Activated CD8-positive, alpha-beta T cell treated with anti-CD3 and anti-CD28 coated beads, Interleukin-2, amount 10 ng/mL, durations not matched to agents 7 days and 5 days (primary cell): ENCODE results near the gene PCDH12. TPM values are rescaled to one million over a fixed set of nuclear protein-coding genes. Genes with fewer than 3 reads are reported as not detected.

Source experiments
- ATAC-seq: fragments of 150-1000 bp; cut with Tn5 transposase; one replicate; pipeline ENCODE4 v1.10.0; 2021; ENCODE audit warnings: moderate library complexity
- CTCF ChIA-PET: fragments of 350-600 bp; sonication (Branson Sonifier 250); formaldehyde crosslinking; loops from one replicate; lab custom pipeline; 2021; ENCODE audit warnings: antibody characterized with exemption; lab: Charles Lee
- POLR2A ChIA-PET: fragments of 350-600 bp; sonication (Branson Sonifier 250); formaldehyde crosslinking; loops from one replicate; lab custom pipeline; 2021; ENCODE audit warnings: antibody characterized with exemption; lab: Charles Lee
- DNase-seq: peaks from one replicate; pipeline ENCODE4 v3.0.0-alpha.2; 2020
- H3K27ac Mint-ChIP-seq: one replicate; pipeline ENCODE4 v1.8.0; 2021; ENCODE audit warnings: mild to moderate bottlenecking, mixed read lengths
- H3K27me3 Mint-ChIP-seq: one replicate; pipeline ENCODE4 v1.8.0; 2021; ENCODE audit warnings: low read depth, mixed read lengths
- H3K36me3 Mint-ChIP-seq: one replicate; pipeline ENCODE4 v1.8.0; 2021; ENCODE audit warnings: low read depth, mixed read lengths
- H3K4me1 Mint-ChIP-seq: one replicate; pipeline ENCODE4 v1.8.0; 2021; ENCODE audit warnings: low read depth, mixed read lengths
- H3K4me3 Mint-ChIP-seq: one replicate; pipeline ENCODE4 v1.8.0; 2021; ENCODE audit warnings: mild to moderate bottlenecking, mixed read lengths
- H3K9me3 Mint-ChIP-seq: one replicate; pipeline ENCODE4 v1.8.0; 2022; ENCODE audit warnings: mixed read lengths; ENCODE audit not compliant: insufficient read depth
- total RNA-seq, 2 experiments: library from RNA; stranded (reverse); gene quantifications; one replicate each; pipeline ENCODE4 v1.2.3, GENCODE V29; 2021

Gene PCDH12
- total RNA-seq, 2 experiments from 2014 or later = 0.26 to 0.29 TPM

DNA sequence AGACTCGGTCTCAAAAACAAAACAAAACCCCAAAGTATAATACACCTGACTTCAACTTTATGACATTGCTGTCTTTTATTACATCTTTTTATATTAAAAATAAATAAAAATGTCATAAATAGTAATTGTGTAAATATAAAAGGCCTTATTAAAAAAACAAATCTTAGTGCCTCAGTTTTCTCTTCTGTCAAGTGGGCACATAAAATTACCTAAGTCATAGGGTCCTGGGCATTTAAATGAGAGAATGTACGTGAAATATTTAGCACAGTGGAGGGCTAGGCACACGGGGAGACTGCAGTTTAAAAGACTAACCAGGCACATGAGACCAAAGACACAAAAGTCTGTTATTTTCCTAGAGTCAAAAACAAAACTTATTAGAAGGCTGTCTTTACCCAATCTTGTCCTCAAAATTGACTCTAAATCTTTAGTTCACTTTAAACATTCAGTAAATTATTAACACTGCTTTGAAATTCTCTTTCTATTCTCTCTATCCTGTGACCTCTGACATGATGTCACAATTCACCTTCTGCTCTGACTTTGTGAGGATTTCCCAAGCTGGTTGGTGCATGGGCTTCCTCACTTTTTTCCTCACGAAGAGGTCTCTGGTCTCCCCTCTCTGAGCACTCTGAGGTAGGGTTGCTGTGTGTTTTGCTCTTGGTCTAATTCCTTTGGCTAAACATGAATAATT lies 8.4 kb upstream of the PCDH12 start:
- ATAC-seq (no peak), DNase-seq (no peak)
- no peak overlapping the region for H3K4me3 Mint-ChIP-seq
- H3K27ac Mint-ChIP-seq = no peak overlapping the region
- no peaks in the 10 kb centered on the region for H3K9me3 Mint-ChIP-seq
- peaks cover 2% of the 10 kb centered on the region for H3K36me3 Mint-ChIP-seq
- CTCF ChIA-PET = interaction anchor here (6.4 to 7.1 kb wide), 2 partner anchors 48 to 179 kb away, joined by 79 to 85 read pairs; partner anchors contain the start of gene GNPDA1
- POLR2A ChIA-PET = no interaction called here
- no peaks in the 10 kb centered on the region for H3K27me3 Mint-ChIP-seq
- H3K4me1 Mint-ChIP-seq = peaks cover 37% of the 10 kb centered on the region

DNA sequence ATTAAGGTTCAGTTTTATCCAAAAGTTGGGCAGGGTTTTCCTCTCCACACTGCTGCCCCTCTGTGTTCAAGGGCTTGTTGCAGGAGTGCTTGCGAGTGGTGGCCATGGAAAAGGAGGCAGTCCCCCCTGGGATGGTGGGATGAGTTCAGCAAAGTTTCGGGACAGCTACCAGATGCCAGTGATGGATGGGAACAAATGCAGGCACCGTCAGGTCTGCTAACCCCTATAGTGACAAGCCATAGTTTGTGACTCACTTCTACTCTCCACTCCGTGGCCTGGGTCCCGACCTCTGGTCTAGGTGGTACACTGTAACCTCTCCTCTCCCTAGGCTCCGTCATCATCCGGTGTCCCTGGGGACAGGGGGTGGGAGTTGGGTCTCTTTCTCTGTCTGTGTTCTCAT lies 7.1 kb upstream of the PCDH12 start:
- DNase-seq = no peak
- no peak overlapping the region for H3K27ac Mint-ChIP-seq
- CTCF ChIA-PET = interaction anchor here (1.1 to 1.9 kb wide), 2 partner anchors 79 to 273 kb away, joined by 3 to 9 read pairs; no protein-coding TSS in a partner anchor
- no peaks in the 10 kb centered on the region for H3K27me3 Mint-ChIP-seq
- H3K36me3 Mint-ChIP-seq = peaks cover 2% of the 10 kb centered on the region
- POLR2A ChIA-PET = no interaction called here
- no peak for ATAC-seq
- no peak overlapping the region for H3K4me3 Mint-ChIP-seq
- peaks cover 41% of the 10 kb centered on the region for H3K4me1 Mint-ChIP-seq
- H3K9me3 Mint-ChIP-seq = no peaks in the 10 kb centered on the region

DNA sequence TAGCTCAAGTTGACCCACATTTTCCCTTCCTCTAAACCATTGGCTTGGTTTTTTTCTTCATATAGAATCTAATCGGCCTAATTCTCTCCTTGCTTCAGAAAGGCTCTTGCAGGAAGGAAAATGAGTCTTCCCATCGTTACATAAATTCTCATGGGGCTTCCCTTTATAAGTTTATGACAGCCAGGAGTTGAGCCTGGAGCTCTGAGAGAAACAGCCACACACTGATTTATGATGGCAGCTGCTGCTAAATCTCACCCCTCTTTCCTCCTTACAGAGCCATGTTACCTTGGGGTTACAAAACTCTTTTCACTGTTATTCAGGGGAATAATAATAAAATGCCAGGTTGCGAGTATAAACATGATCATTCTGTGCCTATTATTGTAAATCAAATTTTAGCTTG lies 5.7 kb upstream of the PCDH12 start:
- no peak for DNase-seq
- no peaks in the 10 kb centered on the region for H3K9me3 Mint-ChIP-seq
- no peak for ATAC-seq
- CTCF ChIA-PET = interaction anchor here (0.5 to 1.9 kb wide), 9 partner anchors 27 to 272 kb away, joined by 3 to 9 read pairs (median 3); no protein-coding TSS in a partner anchor
- peaks cover 48% of the 10 kb centered on the region for H3K4me1 Mint-ChIP-seq
- H3K27ac Mint-ChIP-seq = no peak overlapping the region
- H3K27me3 Mint-ChIP-seq = no peaks in the 10 kb centered on the region
- POLR2A ChIA-PET = interaction anchor here (0.6 kb wide), 1 partner anchor 53 kb away, joined by 3 read pairs; no protein-coding TSS in a partner anchor
- no peaks in the 10 kb centered on the region for H3K36me3 Mint-ChIP-seq
- H3K4me3 Mint-ChIP-seq = no peak overlapping the region

GRCh38 chr5:141961466-141961865 lies 3.5 kb upstream of the PCDH12 start:
- DNase-seq = no peak
- Mint-ChIP-seq H3K4me1 (peaks cover 58% of the 10 kb centered on the region), H3K4me3 (peak overlapping the region; percentile 40), H3K9me3 (no peaks in the 10 kb centered on the region), H3K27me3 (no peaks in the 10 kb centered on the region), H3K27ac (peak overlapping the region; percentile 86), H3K36me3 (no peaks in the 10 kb centered on the region)
- ATAC-seq = no peak
- ChIA-PET CTCF (interaction anchor here (0.7 to 6.9 kb wide), 76 partner anchors 9 to 369 kb away, joined by 3 to 224 read pairs (median 5); partner anchors contain the start of genes DELE1, FCHSD1, NDFIP1 and PCDH1), POLR2A (interaction anchor here (0.7 to 3.0 kb wide), 8 partner anchors 9 to 269 kb away, joined by 3 to 33 read pairs (median 6); partner anchors contain the start of genes DELE1 and RNF14)

DNA sequence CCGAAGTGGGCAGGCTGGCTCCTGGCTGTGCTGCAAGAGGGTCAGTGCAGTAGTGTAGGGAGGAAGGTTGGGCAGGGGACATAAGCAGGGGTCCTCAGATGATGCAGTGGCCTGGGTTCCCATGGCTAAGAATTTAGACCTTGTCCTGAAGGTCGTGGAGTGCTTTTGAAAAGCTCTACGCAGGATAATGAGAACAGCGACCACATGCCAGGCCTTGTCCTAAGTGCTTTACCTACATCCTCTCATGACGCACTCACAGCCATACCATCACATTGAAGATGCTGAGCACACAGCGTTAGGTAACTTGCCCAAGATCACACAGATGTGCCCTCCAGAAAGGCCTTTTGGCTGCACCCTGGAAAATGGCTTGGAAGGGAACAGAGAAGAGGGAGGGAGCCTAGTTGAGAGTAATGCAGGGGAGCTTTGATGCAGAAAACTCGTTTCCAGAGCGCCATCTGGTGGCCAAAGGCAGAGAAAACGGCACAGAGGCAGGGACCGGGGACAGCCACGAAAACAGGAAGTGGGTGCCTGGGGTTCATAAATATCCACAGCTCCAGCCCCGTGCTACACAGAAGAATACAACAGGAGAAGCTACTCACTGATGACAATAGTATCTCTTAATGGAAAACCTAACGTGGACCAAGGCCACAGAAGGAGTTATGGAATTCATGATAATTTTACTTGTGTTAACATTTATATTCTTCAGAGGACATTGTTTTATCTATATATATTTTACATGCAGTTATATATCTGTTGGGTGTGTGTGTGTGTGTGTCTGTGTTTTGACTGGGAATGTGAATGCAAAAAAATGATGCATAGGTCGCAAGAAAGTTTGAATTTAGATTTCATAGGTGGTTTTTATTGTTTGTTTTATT lies 2.7 kb upstream of the PCDH12 start:
- Mint-ChIP-seq H3K4me3 (peak overlapping the region; percentile 40), H3K9me3 (no peaks in the 10 kb centered on the region), H3K27me3 (no peaks in the 10 kb centered on the region), H3K27ac (peak overlapping the region; percentile 86), H3K36me3 (no peaks in the 10 kb centered on the region), H3K4me1 (peaks cover 58% of the 10 kb centered on the region)
- ATAC-seq (peak; percentile 92), DNase-seq (peak; percentile 96)
- ChIA-PET POLR2A (interaction anchor here (0.7 to 3.0 kb wide), 13 partner anchors 9 to 277 kb away, joined by 3 to 33 read pairs (median 4); partner anchors contain the start of genes DELE1 and RNF14), CTCF (interaction anchor here (0.6 to 6.9 kb wide), 81 partner anchors 8 to 417 kb away, joined by 3 to 224 read pairs (median 5); partner anchors contain the start of genes DELE1, FCHSD1, NDFIP1 and PCDH1)

GRCh38 chr5:141960018-141960417 lies 2.0 kb upstream of the PCDH12 start:
- DNase-seq (peak; percentile 34), ATAC-seq (no peak)
- Mint-ChIP-seq H3K27me3 (no peaks in the 10 kb centered on the region), H3K9me3 (no peaks in the 10 kb centered on the region), H3K27ac (peak overlapping the region; percentile 68), H3K36me3 (no peaks in the 10 kb centered on the region), H3K4me3 (no peak overlapping the region), H3K4me1 (peaks cover 58% of the 10 kb centered on the region)
- CTCF ChIA-PET = interaction anchor here (0.6 to 6.9 kb wide), 59 partner anchors 11 to 418 kb away, joined by 3 to 224 read pairs (median 6); partner anchors contain the start of genes DELE1, FCHSD1, NDFIP1 and PCDH1
- POLR2A ChIA-PET = interaction anchor here (0.8 to 3.0 kb wide), 9 partner anchors 10 to 277 kb away, joined by 3 to 33 read pairs (median 5); partner anchors contain the start of genes DELE1 and RNF14

DNA sequence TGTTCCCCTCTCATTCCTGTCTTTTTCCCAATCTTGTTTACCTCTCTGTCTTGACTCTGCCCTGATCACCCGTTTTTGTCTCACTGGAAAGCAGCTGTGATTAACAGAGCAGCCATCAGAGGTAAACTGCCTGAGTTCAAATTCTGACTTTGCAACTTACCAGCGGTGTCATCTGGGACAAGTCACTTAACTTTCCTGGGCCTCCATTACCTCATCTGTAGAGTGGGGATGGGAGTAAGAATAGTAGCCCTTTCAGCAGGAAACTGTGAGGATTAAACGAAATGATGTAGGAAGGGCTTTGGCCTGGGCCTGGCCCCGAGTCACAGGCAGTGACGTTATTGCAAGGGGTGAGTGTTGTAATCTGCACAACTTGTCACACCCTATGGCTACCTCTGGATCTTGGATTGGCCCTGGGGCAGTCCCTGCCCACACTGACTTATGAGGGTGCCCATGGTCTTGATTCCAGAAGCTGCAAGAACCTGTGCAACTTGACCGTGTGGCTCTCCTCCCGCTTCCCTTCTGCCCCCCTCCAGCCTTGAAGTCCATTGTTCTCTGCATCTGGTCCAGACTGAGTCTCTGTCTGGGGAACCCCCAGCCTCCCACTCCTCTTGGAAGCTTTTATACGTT lies 657 bp upstream of the PCDH12 start:
- H3K4me1 Mint-ChIP-seq = peaks cover 66% of the 10 kb centered on the region
- ChIA-PET CTCF (interaction anchor here (1.1 to 6.9 kb wide), 12 partner anchors 12 to 294 kb away, joined by 3 to 224 read pairs (median 20); partner anchors contain the start of genes DELE1, PCDH1 and RNF14), POLR2A (interaction anchor here (2.8 to 3.0 kb wide), 2 partner anchors 10 to 35 kb away, joined by 12 to 30 read pairs; partner anchors contain the start of genes DELE1 and RNF14)
- H3K27ac Mint-ChIP-seq = peak overlapping the region; percentile 82
- no peaks in the 10 kb centered on the region for H3K9me3 Mint-ChIP-seq
- H3K27me3 Mint-ChIP-seq = no peaks in the 10 kb centered on the region
- ATAC-seq (no peak), DNase-seq (no peak)
- no peaks in the 10 kb centered on the region for H3K36me3 Mint-ChIP-seq
- peak overlapping the region; percentile 60 for H3K4me3 Mint-ChIP-seq

- Mint-ChIP-seq H3K27ac (peak overlapping the region; percentile 82), H3K4me1 (peaks cover 64% of the 10 kb centered on the region), H3K27me3 (no peaks in the 10 kb centered on the region), H3K9me3 (no peaks in the 10 kb centered on the region), H3K36me3 (no peaks in the 10 kb centered on the region), H3K4me3 (peak overlapping the region; percentile 60)
- ATAC-seq = no peak
- no peak for DNase-seq
- ChIA-PET POLR2A (interaction anchor here (2.8 to 3.0 kb wide), 2 partner anchors 12 to 34 kb away, joined by 12 to 30 read pairs; partner anchors contain the start of genes DELE1 and RNF14), CTCF (interaction anchor here (1.1 to 6.9 kb wide), 12 partner anchors 13 to 293 kb away, joined by 3 to 224 read pairs (median 20); partner anchors contain the start of genes DELE1, PCDH1 and RNF14)
These were observed 520 bp downstream of the PCDH12 start for GRCh38 chr5:141957367-141957996.

DNA sequence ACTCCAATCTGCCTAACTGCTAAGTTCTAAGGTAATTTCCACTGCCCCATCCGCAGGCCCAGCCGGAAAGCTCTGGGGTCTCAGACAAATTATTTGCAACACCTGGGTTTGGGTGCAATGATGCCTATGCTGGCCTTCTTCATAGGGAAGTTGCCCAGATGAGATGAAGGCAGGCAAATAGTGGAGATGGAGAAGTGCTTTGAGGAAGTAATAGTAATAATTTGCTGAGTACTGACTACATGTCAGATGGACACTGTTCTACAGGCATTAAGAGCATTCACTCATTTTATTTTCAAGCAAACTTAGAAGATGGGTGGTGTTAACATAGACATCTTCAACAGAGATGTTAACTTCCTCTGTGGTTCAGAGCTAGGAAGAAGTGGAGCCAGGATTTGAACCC lies 3.8 kb downstream of the PCDH12 start:
- H3K36me3 Mint-ChIP-seq = no peaks in the 10 kb centered on the region
- H3K4me3 Mint-ChIP-seq = no peak overlapping the region
- H3K9me3 Mint-ChIP-seq = no peaks in the 10 kb centered on the region
- DNase-seq = no peak
- no peaks in the 10 kb centered on the region for H3K27me3 Mint-ChIP-seq
- ATAC-seq = no peak
- CTCF ChIA-PET = interaction anchor here (0.9 to 3.3 kb wide), 6 partner anchors 15 to 303 kb away, joined by 3 to 13 read pairs (median 3); partner anchors contain the start of genes FCHSD1 and RNF14
- H3K27ac Mint-ChIP-seq = no peak overlapping the region
- H3K4me1 Mint-ChIP-seq = peaks cover 50% of the 10 kb centered on the region
- POLR2A ChIA-PET = no interaction called here

- ATAC-seq = no peak
- Mint-ChIP-seq H3K4me1 (peaks cover 30% of the 10 kb centered on the region), H3K27me3 (no peaks in the 10 kb centered on the region), H3K36me3 (no peaks in the 10 kb centered on the region), H3K4me3 (no peak overlapping the region), H3K27ac (no peak overlapping the region), H3K9me3 (no peaks in the 10 kb centered on the region)
- ChIA-PET CTCF (interaction anchor here (0.9 to 5.0 kb wide), 4 partner anchors 9 to 28 kb away, joined by 3 to 30 read pairs (median 8); partner anchors contain the start of genes DELE1 and RNF14), POLR2A (no interaction called here)
- no peak for DNase-seq
These were observed 6.0 kb downstream of the PCDH12 start for GRCh38 chr5:141952020-141952419.
